ENCODE results near the gene GADD45A.

GRCh38 chr1:67704351-67704750, 19.4 kb downstream of the GADD45A start:
- no peak for TF ChIP-seq CTCF (IDR thresholded peaks at IDR 0.05)
- no peak for TF ChIP-seq POLR2A (IDR thresholded peaks at IDR 0.05)
